GM19397 (cell line): ENCODE data around the gene CD6.
"Not testable (repeated sequence)": the region's sequence is repeated elsewhere in the genome, so short reads cannot be mapped to it uniquely, and the experiment has no call there.

Experiments used
- ATAC-seq: cut with Tn5 transposase; IDR thresholded peaks from one replicate; pipeline ENCODE4 v1.9.1; 2021; ENCODE audit warnings: mild to moderate bottlenecking, moderate library complexity; ENCODE audit not compliant: unreplicated experiment

The CD6 gene

GRCh38 chr11:61049063-61049377, 77.5 kb downstream of the CD6 start:
- ATAC-seq = no peak

DNA sequence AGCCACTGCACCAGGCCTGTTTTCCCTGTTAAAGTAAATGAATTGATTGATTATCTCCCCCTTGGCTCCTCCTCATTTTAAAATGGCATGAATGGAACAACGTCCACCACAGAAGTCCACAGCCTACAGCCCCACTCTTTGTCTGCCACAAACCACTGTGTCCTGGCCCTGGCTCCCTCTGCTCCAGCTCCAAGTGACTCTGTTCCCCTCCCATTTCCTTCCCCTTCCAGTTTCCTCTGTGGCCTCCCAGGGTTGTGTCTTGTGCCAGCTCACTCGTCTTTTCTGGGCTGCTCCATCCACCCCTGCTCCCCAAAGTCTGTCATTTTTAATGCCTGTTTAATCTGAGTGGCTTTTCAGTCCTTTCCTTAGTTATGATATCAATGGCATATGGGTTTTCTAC, 78.4 kb downstream of the CD6 start:
- ATAC-seq = no peak

DNA sequence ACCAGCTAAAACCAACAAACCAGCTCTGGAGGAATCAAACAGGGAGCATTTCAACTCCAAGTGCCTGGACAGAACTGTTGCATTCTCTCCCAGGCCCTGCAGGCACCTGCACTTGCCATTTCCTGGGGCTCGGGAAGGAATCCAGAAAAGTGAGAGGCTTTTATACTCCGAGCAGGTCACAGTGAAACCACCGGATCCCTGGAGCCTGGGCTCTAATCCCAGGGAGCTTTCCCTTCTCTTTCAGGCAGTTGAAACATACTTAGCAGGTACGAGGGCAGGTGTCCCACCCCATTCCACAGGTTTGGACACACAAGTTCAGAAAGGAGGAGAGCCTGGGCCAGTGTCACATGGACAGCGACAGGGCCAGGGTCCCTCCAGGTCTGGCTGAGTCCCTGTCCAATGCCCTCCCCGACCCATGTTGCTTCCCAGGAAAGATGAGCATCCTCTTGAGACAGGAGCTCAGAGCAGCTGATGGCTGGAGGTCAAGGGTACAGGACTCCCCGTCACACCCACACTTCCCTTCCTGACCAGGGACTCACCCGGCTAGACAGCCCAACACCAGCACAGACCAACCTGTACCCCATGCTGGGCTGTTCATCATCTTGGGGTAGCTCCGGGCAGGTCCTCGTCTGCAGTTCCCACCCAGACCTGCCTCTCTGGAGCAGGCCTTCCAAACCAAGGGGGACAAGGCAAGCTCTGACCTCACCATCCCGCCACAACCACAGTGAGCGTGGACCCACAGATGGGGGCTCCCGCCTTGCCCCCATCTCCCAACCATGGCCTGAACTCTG, 80.9 kb downstream of the CD6 start:
- ATAC-seq = no peak

DNA sequence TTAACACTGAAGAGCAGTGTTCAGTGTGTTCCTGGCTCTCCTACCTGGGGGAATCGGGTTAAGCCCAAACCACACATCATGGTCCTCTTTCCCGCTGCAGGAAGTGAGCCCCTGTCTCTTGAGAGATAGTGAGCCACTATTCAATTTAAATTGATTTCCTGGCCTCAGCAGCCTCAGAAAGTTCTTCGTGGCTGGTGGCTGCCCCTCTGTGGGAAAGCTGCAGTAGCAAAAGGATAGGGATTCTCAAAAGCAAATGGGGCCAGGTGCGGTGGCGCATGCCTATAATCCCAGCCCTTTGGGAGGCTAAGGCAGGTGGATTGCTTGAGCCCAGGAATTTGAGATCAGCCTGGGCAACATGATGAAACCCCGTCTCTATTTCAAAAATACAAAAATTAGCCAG, 81.7 kb downstream of the CD6 start:
- no peak for ATAC-seq

GRCh38 chr11:61054513-61054912, 83.0 kb downstream of the CD6 start:
- ATAC-seq = no peak

- ATAC-seq = no peak
These were observed 83.6 kb downstream of the CD6 start for GRCh38 chr11:61054927-61055562.

GRCh38 chr11:61055776-61056175, 84.3 kb downstream of the CD6 start:
- ATAC-seq = no peak

GRCh38 chr11:61056571-61056970, 85.1 kb downstream of the CD6 start:
- no peak for ATAC-seq

GRCh38 chr11:61056981-61057380, 85.5 kb downstream of the CD6 start:
- no peak for ATAC-seq

DNA sequence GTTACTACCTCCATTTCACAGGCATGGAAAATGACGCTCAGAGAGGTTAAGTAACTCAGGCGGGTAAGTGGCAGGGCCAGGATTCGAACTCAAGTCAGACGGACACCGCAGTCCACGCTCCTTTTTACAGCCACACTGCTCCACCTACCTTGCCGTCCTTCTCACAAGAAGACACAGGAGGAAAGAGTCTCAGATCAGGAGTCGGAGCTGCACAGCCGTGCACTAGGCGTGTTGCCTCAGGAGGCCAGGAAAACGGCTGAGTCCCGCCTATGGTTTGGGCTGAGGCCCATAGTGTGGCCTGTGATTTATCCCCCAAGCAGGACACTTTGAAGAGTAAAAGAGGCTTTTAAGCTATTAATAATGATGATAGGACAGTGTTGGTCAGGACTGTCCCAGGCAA, 86.1 kb downstream of the CD6 start:
- ATAC-seq = no peak

DNA sequence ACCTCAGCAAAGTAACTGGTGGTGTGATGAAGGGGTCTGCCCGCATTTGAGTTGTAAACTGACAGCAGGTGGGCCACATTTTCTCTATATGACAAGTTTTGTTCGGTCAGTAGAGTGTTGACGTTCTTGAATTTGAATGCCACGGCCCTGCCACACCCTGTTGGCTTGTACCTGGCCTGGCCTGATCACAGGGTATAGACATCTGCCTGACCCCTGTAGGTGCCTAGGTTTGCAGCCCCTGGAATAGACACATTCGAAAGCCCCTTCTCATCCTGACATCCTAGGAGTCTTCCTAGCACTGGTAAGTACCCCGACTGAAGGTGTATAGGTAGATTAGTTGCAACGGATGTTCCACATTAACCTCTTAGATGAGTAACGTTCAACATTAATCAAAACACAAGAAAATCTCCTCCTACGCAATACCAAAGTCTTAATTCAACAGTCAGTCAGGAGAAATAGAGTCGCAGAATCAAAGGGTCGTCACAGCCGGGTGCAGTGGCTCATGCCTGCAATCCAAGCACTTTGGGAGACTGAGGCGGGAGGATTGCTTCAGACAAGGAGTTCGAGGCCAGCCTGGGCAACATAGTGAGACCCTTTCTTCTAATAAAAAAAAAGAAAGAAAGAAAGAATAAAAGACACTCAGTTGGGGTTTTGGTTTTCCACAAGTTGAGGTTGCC, 87.2 kb downstream of the CD6 start:
- no peak for ATAC-seq

DNA sequence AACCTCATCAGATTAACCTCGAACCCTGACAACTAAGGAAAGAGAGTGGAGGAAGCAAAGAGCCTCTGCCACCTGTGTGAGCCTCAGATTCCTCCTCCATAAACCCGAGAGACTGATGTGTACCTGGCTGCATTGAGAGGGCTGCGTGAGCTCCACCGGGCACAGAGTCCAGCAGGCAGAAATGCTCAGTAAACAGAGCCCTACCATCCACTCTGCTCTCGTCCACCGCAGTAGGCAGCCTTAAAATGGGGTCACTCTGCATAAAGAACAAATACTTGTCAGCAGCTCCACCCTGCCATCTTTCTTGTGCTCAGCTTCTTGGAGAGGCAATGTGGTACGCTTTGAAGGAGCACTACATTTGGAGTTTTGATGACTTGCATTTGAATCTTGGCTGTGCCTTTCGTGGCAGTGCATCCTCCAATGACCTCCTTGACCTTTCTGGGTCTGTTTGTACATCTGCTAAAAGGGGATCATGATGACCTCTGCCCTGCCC, 87.8 kb downstream of the CD6 start:
- ATAC-seq = no peak

DNA sequence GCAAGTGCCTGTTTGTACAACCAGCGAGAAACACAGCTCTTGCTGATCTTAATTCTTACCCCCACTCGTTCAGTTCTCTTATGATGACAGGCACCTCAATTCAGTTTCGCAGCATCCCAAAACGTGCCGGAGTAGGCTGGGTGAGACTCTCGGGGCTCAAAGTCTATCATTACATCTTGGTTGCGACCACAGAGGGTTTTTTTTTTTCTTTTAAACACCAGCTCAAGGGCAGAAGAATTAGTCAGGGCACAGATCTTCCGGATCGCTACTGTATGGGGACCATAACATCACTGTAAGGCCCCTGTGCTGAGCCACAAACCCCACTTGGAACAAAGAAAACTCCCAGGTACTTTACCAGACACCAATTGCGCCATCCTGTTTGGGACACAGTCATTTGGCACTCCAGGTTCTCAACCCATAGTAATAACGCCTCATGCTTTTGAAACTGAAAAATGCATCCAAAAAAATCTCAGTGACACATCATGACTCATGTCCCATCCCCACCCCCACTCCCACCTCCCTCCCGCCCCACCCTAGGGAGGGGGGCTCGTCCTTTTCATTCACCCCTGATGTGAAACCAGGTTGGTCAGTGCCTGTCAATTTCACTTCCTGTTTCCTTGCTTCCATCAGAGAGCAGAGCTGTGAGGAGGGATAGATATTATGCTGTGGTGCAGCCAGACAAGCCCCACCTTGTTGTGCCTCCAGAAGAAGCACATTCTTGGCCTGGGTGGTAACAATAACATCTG, 89.8 kb downstream of the CD6 start:
- peak; percentile 71 for ATAC-seq

GRCh38 chr11:61062181-61062930, 90.9 kb downstream of the CD6 start:
- ATAC-seq = no peak

- ATAC-seq = not testable (repeated sequence)
These were observed 93.8 kb downstream of the CD6 start for GRCh38 chr11:61065236-61065635.

DNA sequence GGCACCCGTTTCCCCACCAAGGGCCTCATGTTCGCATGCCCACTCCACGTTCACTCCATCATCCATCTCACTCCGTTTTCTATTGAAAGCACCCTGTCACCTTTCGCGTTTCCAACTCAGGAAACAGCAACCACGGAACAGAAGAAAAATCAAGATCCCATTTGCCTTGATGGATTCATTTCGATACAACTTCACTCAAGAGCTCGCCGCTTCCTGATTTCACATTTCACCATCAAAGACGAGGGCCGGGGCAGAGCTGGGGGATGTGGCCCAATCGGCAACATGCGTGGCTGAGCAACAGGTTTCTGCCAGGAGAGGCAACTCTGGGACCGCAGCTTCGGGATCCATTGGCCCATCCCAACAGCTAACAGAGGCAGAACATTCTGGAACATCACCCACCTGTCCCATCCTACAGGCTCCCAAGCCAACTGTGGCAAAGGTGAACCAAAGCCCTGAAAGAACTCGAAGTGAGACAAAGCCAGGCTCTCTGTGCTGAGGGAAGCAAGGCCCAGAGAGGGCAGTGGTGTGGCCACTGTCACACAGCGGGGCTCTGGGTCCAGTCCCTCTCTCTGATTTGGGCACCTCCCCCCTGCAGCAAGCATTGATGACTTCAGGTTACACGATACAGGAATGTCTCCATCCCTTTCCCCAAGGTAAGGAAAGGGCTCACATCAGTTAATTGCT, 94.6 kb downstream of the CD6 start:
- no peak for ATAC-seq

DNA sequence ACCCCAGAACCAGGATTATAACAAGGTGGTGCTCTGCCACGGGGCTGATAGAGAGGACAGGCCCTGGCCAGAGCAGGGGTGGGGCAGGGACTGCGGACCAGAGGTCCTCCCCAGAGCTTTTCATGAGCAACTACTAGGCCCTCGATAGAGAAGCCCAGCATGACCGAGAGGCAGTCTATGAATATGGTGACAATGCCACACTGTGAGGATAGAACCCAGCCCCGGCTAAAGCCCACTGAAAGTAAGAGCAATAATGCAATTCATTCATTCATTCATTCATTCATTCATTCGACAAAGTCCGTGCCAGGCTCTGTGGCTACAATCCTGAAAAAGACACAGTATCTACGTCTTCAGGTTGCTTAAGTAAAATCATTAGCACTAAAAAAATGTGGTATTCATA, 95.2 kb downstream of the CD6 start:
- ATAC-seq = no peak

GRCh38 chr11:61067782-61068446, 96.4 kb downstream of the CD6 start:
- ATAC-seq = no peak

- no peak for ATAC-seq
These were observed 97.1 kb downstream of the CD6 start for GRCh38 chr11:61068581-61068980.

- ATAC-seq = no peak
These were observed 97.9 kb downstream of the CD6 start for GRCh38 chr11:61069427-61069826.
